ENCODE measurements around the gene SLC9A3. TPM values are rescaled to one million over a fixed set of nuclear protein-coding genes. Genes with fewer than 3 reads are reported as not detected.

The SLC9A3 gene
- polyA plus RNA-seq, 1 of the 3 experiments (the other 2 are of a cell fraction), result 1.9 TPM

DNA sequence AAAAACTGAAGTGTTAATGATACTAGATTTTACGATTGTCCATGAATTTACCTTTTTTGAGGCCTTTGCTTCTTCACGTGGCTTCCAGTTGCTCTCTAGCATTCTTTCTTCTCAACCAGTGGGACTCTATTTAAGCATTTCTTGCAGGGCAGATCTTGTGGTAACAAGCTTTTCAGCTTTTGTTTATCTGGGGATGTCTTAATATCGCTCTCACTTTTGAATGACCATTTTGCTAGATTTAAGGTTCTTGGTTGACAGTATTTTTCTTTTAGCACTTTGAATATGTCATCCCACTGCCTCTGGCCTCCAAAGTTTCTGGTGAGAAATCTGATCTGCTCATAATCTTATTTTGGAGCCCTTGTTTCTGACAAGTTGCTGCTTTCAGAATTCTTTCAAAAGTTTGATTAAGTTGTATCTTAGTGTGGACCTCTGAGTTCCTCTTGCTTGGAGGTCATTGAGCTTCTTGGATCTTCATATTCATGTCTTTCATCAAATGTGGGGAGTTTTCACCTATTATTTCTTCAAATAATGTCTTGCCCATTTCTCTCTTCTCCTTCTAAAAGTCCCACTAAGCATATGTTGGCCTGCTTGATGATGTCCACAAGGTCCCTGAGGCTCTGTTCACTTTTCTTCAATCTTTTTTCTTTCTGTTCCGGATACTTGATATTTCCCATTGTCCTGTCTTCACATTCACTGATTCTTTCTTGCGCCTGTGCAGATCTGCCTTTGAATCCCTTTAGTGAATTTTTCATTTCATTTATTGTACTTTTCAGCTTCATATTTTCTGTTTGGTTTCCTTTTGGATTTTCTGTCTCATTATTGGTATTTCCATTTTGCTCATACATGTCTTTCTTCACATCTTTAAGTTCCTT, 72.4 kb downstream of the SLC9A3 start (continued):
- TF ChIP-seq, protein P1, sequence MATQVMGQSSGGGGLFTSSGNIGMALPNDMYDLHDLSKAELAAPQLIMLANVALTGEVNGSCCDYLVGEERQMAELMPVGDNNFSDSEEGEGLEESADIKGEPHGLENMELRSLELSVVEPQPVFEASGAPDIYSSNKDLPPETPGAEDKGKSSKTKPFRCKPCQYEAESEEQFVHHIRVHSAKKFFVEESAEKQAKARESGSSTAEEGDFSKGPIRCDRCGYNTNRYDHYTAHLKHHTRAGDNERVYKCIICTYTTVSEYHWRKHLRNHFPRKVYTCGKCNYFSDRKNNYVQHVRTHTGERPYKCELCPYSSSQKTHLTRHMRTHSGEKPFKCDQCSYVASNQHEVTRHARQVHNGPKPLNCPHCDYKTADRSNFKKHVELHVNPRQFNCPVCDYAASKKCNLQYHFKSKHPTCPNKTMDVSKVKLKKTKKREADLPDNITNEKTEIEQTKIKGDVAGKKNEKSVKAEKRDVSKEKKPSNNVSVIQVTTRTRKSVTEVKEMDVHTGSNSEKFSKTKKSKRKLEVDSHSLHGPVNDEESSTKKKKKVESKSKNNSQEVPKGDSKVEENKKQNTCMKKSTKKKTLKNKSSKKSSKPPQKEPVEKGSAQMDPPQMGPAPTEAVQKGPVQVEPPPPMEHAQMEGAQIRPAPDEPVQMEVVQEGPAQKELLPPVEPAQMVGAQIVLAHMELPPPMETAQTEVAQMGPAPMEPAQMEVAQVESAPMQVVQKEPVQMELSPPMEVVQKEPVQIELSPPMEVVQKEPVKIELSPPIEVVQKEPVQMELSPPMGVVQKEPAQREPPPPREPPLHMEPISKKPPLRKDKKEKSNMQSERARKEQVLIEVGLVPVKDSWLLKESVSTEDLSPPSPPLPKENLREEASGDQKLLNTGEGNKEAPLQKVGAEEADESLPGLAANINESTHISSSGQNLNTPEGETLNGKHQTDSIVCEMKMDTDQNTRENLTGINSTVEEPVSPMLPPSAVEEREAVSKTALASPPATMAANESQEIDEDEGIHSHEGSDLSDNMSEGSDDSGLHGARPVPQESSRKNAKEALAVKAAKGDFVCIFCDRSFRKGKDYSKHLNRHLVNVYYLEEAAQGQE (IDR thresholded peaks at IDR 0.05; ENCODE audit: low read depth, low read length), result no peak
- TF ChIP-seq SMC3 (IDR thresholded peaks at IDR 0.05; ENCODE audit: low read depth, low read length) (no peak), FOXJ3 (CRISPR knock-in tag; IDR thresholded peaks at IDR 0.05) (no peak), MXI1 (IDR thresholded peaks at IDR 0.05; ENCODE audit: low read depth, low read length) (no peak), TEAD4 (IDR thresholded peaks at IDR 0.05; ENCODE audit: borderline replicate concordance, insufficient read depth) (no peak)

DNA sequence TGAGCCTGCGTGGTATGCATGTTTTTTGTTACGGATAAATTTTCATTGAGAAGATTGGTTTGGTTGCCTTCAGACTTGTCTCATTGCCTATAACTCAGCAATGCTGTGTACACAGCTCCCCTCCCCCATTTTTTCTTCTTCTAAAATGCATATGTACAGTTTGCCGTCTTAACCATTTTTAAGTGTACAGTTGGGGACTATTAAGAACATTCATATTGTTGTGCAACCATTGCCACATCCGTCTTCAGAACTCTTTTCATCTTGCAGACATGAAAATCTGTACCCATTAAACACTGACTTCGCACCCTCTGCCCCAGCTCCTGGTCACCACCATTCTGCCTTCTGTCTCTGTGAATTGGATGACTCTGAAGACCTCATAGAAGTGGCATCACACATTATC, 75.1 kb downstream of the SLC9A3 start:
- WGBS (ENCODE audit: low lambda C conversion rate), result 98% methylated on average over 5 of the region's 5 CpGs
- peaks cover 0 to 5% of the 10 kb centered on the region in 2 experiments; a peak in 1 of 4 replicates for H3K4me1 ChIP-seq (ENCODE audit: control insufficient read depth in 1 of 2, insufficient read depth in 2 of 2, low read depth in 1 of 2, low read length in 1 of 2)
- CTCF ChIA-PET, result interaction anchor here (1.3 kb wide), 1 partner anchor 9 kb away, joined by 3 read pairs; no protein-coding TSS in a partner anchor
- peaks cover 38% of the 10 kb centered on the region for H3K79me2 ChIP-seq (ENCODE audit: insufficient read depth)
- no peak overlapping the region for H3K27ac ChIP-seq (ENCODE audit: low read depth in 2 of 2, low read length in 1 of 2)
- H3K36me3 ChIP-seq (replicated peaks in 1 of 2; ENCODE audit: control insufficient read depth in 1 of 2, insufficient read depth in 2 of 2, low read length in 1 of 2), result peaks cover 57 to 76% of the 10 kb centered on the region in 2 experiments
- no peak overlapping the region for H3K4me3 ChIP-seq (ENCODE audit: low read depth in 2 of 2, low read length in 1 of 2)
- H3F3A ChIP-seq (replicated peaks; ENCODE audit: insufficient read depth), result no peaks in the 10 kb centered on the region
- H2AFZ ChIP-seq (ENCODE audit: low read depth), result no peak overlapping the region
- H3K9me3 ChIP-seq, result peaks cover 11% of the 10 kb centered on the region
- H4K20me1 ChIP-seq (ENCODE audit: insufficient read depth), result no peaks in the 10 kb centered on the region; the same call in 1 of the 2 replicates
- no peaks in the 10 kb centered on the region for H3K27me3 ChIP-seq (ENCODE audit: insufficient read depth)
- DNase-seq, result no peak
- TF ChIP-seq ELF1 (IDR thresholded peaks at IDR 0.05) (no peak), CHD2 (IDR thresholded peaks at IDR 0.05; ENCODE audit: low read length, partially characterized antibody) (no peak), TEAD4 (IDR thresholded peaks at IDR 0.05; ENCODE audit: borderline replicate concordance, insufficient read depth) (no peak), MXI1 (IDR thresholded peaks at IDR 0.05; ENCODE audit: low read depth, low read length) (no peak), POLR2AphosphoS5 (IDR thresholded peaks at IDR 0.05; ENCODE audit: low read depth, low read length) (no peak), NRF1 (IDR thresholded peaks at IDR 0.05; ENCODE audit: low read depth, low read length) (no peak), NFIC (IDR thresholded peaks at IDR 0.05; ENCODE audit: borderline replicate concordance) (no peak), YY1 (IDR thresholded peaks at IDR 0.05; ENCODE audit: low read depth) (no peak)
- TF ChIP-seq, protein P2, sequence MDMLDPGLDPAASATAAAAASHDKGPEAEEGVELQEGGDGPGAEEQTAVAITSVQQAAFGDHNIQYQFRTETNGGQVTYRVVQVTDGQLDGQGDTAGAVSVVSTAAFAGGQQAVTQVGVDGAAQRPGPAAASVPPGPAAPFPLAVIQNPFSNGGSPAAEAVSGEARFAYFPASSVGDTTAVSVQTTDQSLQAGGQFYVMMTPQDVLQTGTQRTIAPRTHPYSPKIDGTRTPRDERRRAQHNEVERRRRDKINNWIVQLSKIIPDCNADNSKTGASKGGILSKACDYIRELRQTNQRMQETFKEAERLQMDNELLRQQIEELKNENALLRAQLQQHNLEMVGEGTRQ (IDR thresholded peaks at IDR 0.05; ENCODE audit: borderline replicate concordance, low read depth, low read length), result no peak
- TF ChIP-seq, protein P3, sequence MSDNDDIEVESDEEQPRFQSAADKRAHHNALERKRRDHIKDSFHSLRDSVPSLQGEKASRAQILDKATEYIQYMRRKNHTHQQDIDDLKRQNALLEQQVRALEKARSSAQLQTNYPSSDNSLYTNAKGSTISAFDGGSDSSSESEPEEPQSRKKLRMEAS (IDR thresholded peaks at IDR 0.05; ENCODE audit: low read depth), result no peak
- TF ChIP-seq, protein P4, sequence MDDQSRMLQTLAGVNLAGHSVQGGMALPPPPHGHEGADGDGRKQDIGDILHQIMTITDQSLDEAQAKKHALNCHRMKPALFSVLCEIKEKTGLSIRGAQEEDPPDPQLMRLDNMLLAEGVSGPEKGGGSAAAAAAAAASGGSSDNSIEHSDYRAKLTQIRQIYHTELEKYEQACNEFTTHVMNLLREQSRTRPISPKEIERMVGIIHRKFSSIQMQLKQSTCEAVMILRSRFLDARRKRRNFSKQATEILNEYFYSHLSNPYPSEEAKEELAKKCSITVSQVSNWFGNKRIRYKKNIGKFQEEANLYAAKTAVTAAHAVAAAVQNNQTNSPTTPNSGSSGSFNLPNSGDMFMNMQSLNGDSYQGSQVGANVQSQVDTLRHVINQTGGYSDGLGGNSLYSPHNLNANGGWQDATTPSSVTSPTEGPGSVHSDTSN (IDR thresholded peaks at IDR 0.05), result no peak
- H3K4me2 ChIP-seq, result no peak overlapping the region
- H3K9me2 ChIP-seq, result no peaks in the 10 kb centered on the region
- POLR2A ChIA-PET, result no interaction called here
- no peak overlapping the region for H3K9ac ChIP-seq
